UCSD-AML1 (cell line): ENCODE results near the gene DDX39A.
"Not testable (repeated sequence)": the region's sequence is repeated elsewhere in the genome, so short reads cannot be mapped to it uniquely, and the experiment has no call there.

ENCODE experiments used
- DNase-seq: peaks from one replicate; lab custom pipeline; 2025; ENCODE audit not compliant: unreplicated experiment; lab: John Stamatoyannopoulos, UW

The DDX39A gene

DNA sequence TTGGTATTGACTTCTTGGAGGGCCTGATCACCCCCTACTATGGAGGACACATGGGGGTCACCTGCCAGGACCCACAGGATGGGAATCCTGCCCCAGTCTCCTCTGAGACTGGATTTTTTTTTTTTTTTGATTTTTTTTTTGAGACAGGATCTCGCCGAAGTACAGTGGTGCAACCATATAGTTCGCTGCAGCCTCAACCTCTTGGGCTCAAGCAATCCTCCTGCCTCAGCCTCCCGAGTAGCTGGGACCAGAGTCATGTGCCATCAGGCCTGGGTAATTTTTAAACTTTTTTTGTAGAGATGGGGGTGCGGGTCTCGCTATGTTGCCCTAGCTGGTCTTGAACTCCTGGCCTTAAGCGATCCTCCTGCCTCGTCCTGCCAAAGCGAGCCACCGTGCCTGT lies 52.1 kb downstream of the DDX39A start:
- no peak for DNase-seq

GRCh38 chr19:14366529-14366928 lies 52.6 kb downstream of the DDX39A start:
- DNase-seq: peak; percentile 65

GRCh38 chr19:14364098-14364443 lies 55.1 kb downstream of the DDX39A start:
- not testable (repeated sequence) for DNase-seq

DNA sequence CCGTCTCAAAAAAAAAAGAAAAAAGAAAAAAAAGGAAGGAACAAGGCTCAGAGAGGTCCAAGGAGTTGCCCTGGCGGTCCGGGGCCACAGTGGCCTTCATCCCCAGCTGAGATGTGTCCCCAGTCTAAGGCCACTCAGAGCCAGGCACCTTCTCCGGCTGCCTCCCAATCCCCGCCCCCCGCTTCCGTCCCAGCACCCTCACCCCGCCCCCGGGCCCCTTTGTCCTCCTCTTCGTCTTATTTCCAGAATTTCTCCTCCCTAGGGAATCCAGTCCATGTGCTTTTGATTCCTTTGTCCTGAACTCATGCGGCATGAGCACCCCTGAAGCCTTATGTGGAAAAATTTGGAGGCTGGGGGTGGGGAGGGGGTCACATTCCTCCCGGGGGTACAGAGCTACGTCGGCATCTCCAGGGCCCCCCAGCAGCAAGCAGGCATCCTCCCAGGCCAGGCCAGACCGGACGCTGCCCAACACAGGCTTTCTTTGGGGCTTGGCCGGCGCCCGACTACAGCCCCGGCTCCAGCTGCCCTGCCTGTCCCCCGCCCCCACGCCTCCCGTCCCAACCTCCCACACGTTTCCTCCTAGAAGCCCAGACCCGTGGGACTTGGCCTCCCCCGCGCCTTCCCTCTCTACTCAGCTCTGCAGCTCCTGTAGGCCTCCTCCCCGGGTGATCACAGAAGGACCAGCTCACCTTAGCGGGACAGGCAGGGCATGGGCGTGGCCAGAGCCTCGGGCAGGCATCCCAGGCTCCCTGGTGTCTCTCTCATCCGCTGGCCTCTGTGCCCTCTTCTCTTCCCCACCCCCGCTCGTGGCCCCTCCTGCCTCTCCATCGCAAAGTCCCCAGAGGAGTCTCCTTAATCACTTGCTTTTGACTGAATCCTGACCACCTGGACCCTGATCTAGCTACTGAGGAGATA lies 55.7 kb downstream of the DDX39A start:
- DNase-seq: peak; percentile 84

- peak; percentile 52 for DNase-seq
Measured at GRCh38 chr19:14361824-14362223, 57.3 kb downstream of the DDX39A start.
